HEK293 (cell line): ENCODE measurements around the gene AK5.

Experiments
- BCL11A ChIP-seq: fragments of 450-650 bp; formaldehyde crosslinking; IDR thresholded peaks from 2 replicates; pipeline ENCODE4 v1.5.1; 2016; ENCODE audit warnings: low read depth, missing biosample characterization, missing genetic modification characterization
- MYNN ChIP-seq: fragments of 450-650 bp; formaldehyde crosslinking; IDR thresholded peaks from 2 replicates; pipeline ENCODE4 v1.5.1; 2016; ENCODE audit warnings: missing biosample characterization, missing genetic modification characterization, borderline replicate concordance
- ZIC2 ChIP-seq: fragments of 450-650 bp; formaldehyde crosslinking; IDR thresholded peaks from 2 replicates; pipeline ENCODE4 v1.5.1; 2016; ENCODE audit warnings: missing biosample characterization, missing genetic modification characterization
- ZNF121 ChIP-seq: fragments of 450-650 bp; formaldehyde crosslinking; IDR thresholded peaks from 2 replicates; pipeline ENCODE4 v1.5.1; 2016; ENCODE audit warnings: missing biosample characterization, missing genetic modification characterization
- ZNF169 ChIP-seq: fragments of 450-650 bp; formaldehyde crosslinking; IDR thresholded peaks from 2 replicates; pipeline ENCODE4 v1.5.1; 2016; ENCODE audit warnings: missing biosample characterization, missing genetic modification characterization
- ZNF223 ChIP-seq: fragments of 450-650 bp; formaldehyde crosslinking; IDR thresholded peaks from 2 replicates; pipeline ENCODE4 v1.5.1; 2016; ENCODE audit warnings: missing biosample characterization, missing genetic modification characterization
- ZNF350 ChIP-seq: fragments of 450-650 bp; formaldehyde crosslinking; IDR thresholded peaks from 2 replicates; pipeline ENCODE4 v1.5.0; 2017; ENCODE audit warnings: missing biosample characterization, mild to moderate bottlenecking, missing genetic modification characterization
- ZNF48 ChIP-seq: fragments of 450-650 bp; formaldehyde crosslinking; IDR thresholded peaks from 2 replicates; pipeline ENCODE4 v1.5.1; 2016; ENCODE audit warnings: missing biosample characterization, missing genetic modification characterization
- ZNF701 ChIP-seq: fragments of 450-650 bp; formaldehyde crosslinking; IDR thresholded peaks from 2 replicates; pipeline ENCODE4 v1.5.1; 2016; ENCODE audit warnings: missing biosample characterization, missing genetic modification characterization
- TF ChIP-seq, protein P1 (sequence below): fragments of 450-650 bp; formaldehyde crosslinking; IDR thresholded peaks from 2 replicates; pipeline ENCODE4 v1.5.1; 2016; ENCODE audit warnings: missing biosample characterization, missing genetic modification characterization
- TF ChIP-seq, protein P2 (sequence below): fragments of 450-650 bp; formaldehyde crosslinking; IDR thresholded peaks from 2 replicates; pipeline ENCODE4 v1.5.1; 2016; ENCODE audit warnings: missing biosample characterization, missing genetic modification characterization
- TF ChIP-seq, protein P3 (sequence below): fragments of 450-650 bp; formaldehyde crosslinking; conservative IDR thresholded peaks from 2 replicates; pipeline ENCODE4 v1.5.1; 2016; ENCODE audit warnings: low read depth, missing biosample characterization, missing genetic modification characterization
- TF ChIP-seq, protein P4 (sequence below): fragments of 450-650 bp; formaldehyde crosslinking; conservative IDR thresholded peaks from 2 replicates; pipeline ENCODE4 v1.5.1; 2016; ENCODE audit warnings: low read depth, missing biosample characterization, missing genetic modification characterization
- TF ChIP-seq, protein P5 (sequence below): fragments of 450-650 bp; formaldehyde crosslinking; IDR thresholded peaks from 2 replicates; pipeline ENCODE4 v1.5.1; 2016; ENCODE audit warnings: missing biosample characterization, missing genetic modification characterization

DNA sequence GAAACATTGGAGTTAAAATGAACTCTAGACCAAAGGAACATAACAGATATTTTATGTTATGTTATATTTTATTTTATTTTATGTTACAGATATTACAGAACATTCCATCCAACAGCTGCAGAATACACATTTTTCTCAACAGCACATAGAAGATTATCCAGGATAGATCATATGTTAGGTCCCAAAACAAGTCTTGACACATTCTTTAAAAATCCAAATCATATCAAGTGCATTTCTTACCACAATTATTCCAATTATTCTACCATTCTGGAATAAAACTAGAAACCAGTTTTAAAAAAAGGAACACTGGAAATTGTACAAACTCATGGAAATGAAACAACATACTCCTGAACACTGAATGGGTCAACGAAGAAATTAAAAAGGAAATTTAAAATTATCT, 31.7 kb upstream of the AK5 start:
- TF ChIP-seq MYNN (tag by site-specific recombination), result no peak
- TF ChIP-seq, protein P1, sequence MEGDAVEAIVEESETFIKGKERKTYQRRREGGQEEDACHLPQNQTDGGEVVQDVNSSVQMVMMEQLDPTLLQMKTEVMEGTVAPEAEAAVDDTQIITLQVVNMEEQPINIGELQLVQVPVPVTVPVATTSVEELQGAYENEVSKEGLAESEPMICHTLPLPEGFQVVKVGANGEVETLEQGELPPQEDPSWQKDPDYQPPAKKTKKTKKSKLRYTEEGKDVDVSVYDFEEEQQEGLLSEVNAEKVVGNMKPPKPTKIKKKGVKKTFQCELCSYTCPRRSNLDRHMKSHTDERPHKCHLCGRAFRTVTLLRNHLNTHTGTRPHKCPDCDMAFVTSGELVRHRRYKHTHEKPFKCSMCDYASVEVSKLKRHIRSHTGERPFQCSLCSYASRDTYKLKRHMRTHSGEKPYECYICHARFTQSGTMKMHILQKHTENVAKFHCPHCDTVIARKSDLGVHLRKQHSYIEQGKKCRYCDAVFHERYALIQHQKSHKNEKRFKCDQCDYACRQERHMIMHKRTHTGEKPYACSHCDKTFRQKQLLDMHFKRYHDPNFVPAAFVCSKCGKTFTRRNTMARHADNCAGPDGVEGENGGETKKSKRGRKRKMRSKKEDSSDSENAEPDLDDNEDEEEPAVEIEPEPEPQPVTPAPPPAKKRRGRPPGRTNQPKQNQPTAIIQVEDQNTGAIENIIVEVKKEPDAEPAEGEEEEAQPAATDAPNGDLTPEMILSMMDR (tag by site-specific recombination), result no peak
- TF ChIP-seq, protein P2, sequence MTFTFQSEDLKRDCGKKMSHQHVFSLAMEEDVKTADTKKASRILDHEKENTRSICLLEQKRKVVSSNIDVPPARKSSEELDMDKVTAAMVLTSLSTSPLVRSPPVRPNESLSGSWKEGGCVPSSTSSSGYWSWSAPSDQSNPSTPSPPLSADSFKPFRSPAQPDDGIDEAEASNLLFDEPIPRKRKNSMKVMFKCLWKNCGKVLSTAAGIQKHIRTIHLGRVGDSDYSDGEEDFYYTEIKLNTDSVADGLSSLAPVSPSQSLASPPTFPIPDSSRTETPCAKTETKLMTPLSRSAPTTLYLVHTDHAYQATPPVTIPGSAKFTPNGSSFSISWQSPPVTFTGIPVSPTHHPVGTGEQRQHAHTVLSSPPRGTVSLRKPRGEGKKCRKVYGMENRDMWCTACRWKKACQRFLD, result no peak
- TF ChIP-seq, protein P3, sequence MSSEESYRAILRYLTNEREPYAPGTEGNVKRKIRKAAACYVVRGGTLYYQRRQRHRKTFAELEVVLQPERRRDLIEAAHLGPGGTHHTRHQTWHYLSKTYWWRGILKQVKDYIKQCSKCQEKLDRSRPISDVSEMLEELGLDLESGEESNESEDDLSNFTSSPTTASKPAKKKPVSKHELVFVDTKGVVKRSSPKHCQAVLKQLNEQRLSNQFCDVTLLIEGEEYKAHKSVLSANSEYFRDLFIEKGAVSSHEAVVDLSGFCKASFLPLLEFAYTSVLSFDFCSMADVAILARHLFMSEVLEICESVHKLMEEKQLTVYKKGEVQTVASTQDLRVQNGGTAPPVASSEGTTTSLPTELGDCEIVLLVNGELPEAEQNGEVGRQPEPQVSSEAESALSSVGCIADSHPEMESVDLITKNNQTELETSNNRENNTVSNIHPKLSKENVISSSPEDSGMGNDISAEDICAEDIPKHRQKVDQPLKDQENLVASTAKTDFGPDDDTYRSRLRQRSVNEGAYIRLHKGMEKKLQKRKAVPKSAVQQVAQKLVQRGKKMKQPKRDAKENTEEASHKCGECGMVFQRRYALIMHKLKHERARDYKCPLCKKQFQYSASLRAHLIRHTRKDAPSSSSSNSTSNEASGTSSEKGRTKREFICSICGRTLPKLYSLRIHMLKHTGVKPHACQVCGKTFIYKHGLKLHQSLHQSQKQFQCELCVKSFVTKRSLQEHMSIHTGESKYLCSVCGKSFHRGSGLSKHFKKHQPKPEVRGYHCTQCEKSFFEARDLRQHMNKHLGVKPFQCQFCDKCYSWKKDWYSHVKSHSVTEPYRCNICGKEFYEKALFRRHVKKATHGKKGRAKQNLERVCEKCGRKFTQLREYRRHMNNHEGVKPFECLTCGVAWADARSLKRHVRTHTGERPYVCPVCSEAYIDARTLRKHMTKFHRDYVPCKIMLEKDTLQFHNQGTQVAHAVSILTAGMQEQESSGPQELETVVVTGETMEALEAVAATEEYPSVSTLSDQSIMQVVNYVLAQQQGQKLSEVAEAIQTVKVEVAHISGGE (tag by site-specific recombination), result no peak
- no peak for TF ChIP-seq BCL11A
- no peak for TF ChIP-seq ZNF223 (tag by site-specific recombination)
- TF ChIP-seq, protein P4, sequence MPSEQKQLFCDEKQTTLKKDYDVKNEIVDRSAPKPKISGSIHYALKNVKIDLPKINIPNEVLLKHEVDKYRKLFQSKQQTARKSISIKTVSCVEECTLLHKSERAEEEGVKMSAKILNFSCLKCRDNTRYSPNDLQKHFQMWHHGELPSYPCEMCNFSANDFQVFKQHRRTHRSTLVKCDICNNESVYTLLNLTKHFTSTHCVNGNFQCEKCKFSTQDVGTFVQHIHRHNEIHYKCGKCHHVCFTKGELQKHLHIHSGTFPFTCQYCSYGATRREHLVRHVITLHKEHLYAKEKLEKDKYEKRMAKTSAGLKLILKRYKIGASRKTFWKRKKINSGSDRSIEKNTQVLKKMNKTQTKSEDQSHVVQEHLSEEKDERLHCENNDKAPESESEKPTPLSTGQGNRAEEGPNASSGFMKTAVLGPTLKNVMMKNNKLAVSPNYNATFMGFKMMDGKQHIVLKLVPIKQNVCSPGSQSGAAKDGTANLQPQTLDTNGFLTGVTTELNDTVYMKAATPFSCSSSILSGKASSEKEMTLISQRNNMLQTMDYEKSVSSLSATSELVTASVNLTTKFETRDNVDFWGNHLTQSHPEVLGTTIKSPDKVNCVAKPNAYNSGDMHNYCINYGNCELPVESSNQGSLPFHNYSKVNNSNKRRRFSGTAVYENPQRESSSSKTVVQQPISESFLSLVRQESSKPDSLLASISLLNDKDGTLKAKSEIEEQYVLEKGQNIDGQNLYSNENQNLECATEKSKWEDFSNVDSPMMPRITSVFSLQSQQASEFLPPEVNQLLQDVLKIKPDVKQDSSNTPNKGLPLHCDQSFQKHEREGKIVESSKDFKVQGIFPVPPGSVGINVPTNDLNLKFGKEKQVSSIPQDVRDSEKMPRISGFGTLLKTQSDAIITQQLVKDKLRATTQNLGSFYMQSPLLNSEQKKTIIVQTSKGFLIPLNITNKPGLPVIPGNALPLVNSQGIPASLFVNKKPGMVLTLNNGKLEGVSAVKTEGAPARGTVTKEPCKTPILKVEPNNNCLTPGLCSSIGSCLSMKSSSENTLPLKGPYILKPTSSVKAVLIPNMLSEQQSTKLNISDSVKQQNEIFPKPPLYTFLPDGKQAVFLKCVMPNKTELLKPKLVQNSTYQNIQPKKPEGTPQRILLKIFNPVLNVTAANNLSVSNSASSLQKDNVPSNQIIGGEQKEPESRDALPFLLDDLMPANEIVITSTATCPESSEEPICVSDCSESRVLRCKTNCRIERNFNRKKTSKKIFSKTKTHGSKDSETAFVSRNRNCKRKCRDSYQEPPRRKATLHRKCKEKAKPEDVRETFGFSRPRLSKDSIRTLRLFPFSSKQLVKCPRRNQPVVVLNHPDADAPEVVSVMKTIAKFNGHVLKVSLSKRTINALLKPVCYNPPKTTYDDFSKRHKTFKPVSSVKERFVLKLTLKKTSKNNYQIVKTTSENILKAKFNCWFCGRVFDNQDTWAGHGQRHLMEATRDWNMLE (tag by site-specific recombination), result no peak
- TF ChIP-seq ZNF169 (tag by site-specific recombination), result no peak
- TF ChIP-seq ZNF350 (tag by site-specific recombination), result no peak
- no peak for TF ChIP-seq ZIC2 (tag by site-specific recombination)
- no peak for TF ChIP-seq ZNF701
- no peak for TF ChIP-seq ZNF121 (tag by site-specific recombination)
- TF ChIP-seq, protein P5, sequence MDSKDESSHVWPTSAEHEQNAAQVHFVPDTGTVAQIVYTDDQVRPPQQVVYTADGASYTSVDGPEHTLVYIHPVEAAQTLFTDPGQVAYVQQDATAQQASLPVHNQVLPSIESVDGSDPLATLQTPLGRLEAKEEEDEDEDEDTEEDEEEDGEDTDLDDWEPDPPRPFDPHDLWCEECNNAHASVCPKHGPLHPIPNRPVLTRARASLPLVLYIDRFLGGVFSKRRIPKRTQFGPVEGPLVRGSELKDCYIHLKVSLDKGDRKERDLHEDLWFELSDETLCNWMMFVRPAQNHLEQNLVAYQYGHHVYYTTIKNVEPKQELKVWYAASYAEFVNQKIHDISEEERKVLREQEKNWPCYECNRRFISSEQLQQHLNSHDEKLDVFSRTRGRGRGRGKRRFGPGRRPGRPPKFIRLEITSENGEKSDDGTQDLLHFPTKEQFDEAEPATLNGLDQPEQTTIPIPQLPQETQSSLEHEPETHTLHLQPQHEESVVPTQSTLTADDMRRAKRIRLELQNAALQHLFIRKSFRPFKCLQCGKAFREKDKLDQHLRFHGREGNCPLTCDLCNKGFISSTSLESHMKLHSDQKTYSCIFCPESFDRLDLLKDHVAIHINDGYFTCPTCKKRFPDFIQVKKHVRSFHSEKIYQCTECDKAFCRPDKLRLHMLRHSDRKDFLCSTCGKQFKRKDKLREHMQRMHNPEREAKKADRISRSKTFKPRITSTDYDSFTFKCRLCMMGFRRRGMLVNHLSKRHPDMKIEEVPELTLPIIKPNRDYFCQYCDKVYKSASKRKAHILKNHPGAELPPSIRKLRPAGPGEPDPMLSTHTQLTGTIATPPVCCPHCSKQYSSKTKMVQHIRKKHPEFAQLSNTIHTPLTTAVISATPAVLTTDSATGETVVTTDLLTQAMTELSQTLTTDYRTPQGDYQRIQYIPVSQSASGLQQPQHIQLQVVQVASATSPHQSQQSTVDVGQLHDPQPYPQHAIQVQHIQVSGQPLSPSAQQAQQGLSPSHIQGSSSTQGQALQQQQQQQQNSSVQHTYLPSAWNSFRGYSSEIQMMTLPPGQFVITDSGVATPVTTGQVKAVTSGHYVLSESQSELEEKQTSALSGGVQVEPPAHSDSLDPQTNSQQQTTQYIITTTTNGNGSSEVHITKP (tag by site-specific recombination), result no peak
- TF ChIP-seq ZNF48 (tag by site-specific recombination), result no peak
